A673 (cell line): ENCODE results near the gene B4GALNT1. TPM values are rescaled to one million over a fixed set of nuclear protein-coding genes. Genes with fewer than 3 reads are reported as not detected.
A peak's percentile ranks its signal among the peaks of the same experiment; 100 is the strongest.

Source experiments
- BruUV-seq: library from RNA; stranded (reverse); fragments of 400-500 nt; replicated peaks from 2 replicates; lab custom pipeline; 2021; lab: Mats Ljungman, UMichigan
- CTCF ChIA-PET: fragments of 300-600 bp; sonication (Branson Sonifier 250); formaldehyde crosslinking; loops from one replicate; lab custom pipeline; 2022; ENCODE audit warnings: antibody characterized with exemption; lab: Charles Lee
- POLR2A ChIA-PET: fragments of 300-600 bp; sonication (Branson Sonifier 250); formaldehyde crosslinking; loops from one replicate; lab custom pipeline; 2022; ENCODE audit warnings: antibody characterized with exemption; ENCODE audit not compliant: low non-redundant PET; lab: Charles Lee
- DNase-seq: peaks from one replicate; pipeline ENCODE4 v3.0.0-alpha.2; 2015; ENCODE audit warnings: low spot score
- H3K27ac ChIP-seq: fragments of 200-600 bp; sonication (generic); 2 replicates; pipeline ENCODE4 v1.5.1; 2016; ENCODE audit warnings: mixed run types, low read depth, mild to moderate bottlenecking, mixed read lengths, antibody characterized with exemption, low read length; ENCODE audit not compliant: poor library complexity, severe bottlenecking
- H3K27me3 ChIP-seq: fragments of 200-600 bp; sonication (generic); replicated peaks from 2 replicates; pipeline ENCODE4 v1.6.1; 2017; ENCODE audit warnings: mixed run types, low read depth, mild to moderate bottlenecking, mixed read lengths, antibody characterized with exemption, low read length; ENCODE audit not compliant: insufficient read depth, poor library complexity
- H3K36me3 ChIP-seq: fragments of 200-600 bp; sonication (generic); 2 replicates; pipeline ENCODE4 v1.6.1; 2016; ENCODE audit warnings: mixed run types, mild to moderate bottlenecking, mixed read lengths, antibody characterized with exemption, low read length; ENCODE audit not compliant: insufficient read depth, poor library complexity, severe bottlenecking
- H3K4me1 ChIP-seq: fragments of 200-600 bp; sonication (generic); 2 replicates; pipeline ENCODE4 v1.6.1; 2017; ENCODE audit warnings: mixed run types, mild to moderate bottlenecking, mixed read lengths, antibody characterized with exemption, low read length; ENCODE audit not compliant: insufficient read depth, poor library complexity, severe bottlenecking
- H3K4me3 ChIP-seq: fragments of 200-600 bp; sonication (generic); 2 replicates; pipeline ENCODE4 v1.5.1; 2016; ENCODE audit warnings: low read depth, mixed run types, mild to moderate bottlenecking, mixed read lengths, low read length; ENCODE audit not compliant: poor library complexity, severe bottlenecking
- H3K9me3 ChIP-seq: fragments of 200-600 bp; sonication (generic); 2 replicates; pipeline ENCODE4 v1.6.1; 2016; ENCODE audit warnings: mixed run types, low read depth, mild to moderate bottlenecking, mixed read lengths, antibody characterized with exemption, low read length; ENCODE audit not compliant: poor library complexity, severe bottlenecking
- CTCF ChIP-seq: fragments of 300-800, 200-600 bp; sonication (generic); conservative IDR thresholded peaks from 2 replicates; pipeline ENCODE4 v1.5.1; 2017; ENCODE audit warnings: low read depth, mild to moderate bottlenecking, antibody characterized with exemption, low read length, moderate library complexity, mixed read lengths
- EZH2 ChIP-seq: fragments of 200-600 bp; sonication (generic); IDR thresholded peaks from 2 replicates; pipeline ENCODE4 v1.6.1; 2017; ENCODE audit warnings: borderline replicate concordance, low read depth, mild to moderate bottlenecking, mixed read lengths, antibody characterized with exemption, low read length; ENCODE audit not compliant: poor library complexity, severe bottlenecking
- intact Hi-C: fragments of 100-400 bp; cut with micrococcal nuclease; formaldehyde crosslinking; loops from one replicate; pipeline ENCODE4 v1.10.0; 2022; ENCODE audit not compliant: unreplicated experiment
- total RNA-seq: library from RNA; stranded (reverse); gene quantifications from 2 replicates; pipeline ENCODE4 v1.2.3, GENCODE V29; 2021

Gene B4GALNT1
- total RNA-seq, 1 experiment from 2014 or later: 34.5 TPM

GRCh38 chr12:57603815-57604453 is 29.1 kb downstream of the B4GALNT1 start:
- Histone ChIP-seq H3K27me3 (no peaks in the 10 kb centered on the region), H3K4me1 (peaks cover 11% of the 10 kb centered on the region), H3K9me3 (no peaks in the 10 kb centered on the region), H3K27ac (peak overlapping the region; percentile 75), H3K4me3 (peak overlapping the region; percentile 92), H3K36me3 (peaks cover 6% of the 10 kb centered on the region)
- BruUV-seq: no TSS peak
- DNase-seq: no peak
- ChIA-PET CTCF (interaction anchor here (1.0 kb wide), 2 partner anchors 21 to 31 kb away, joined by 3 read pairs; no protein-coding TSS in a partner anchor), POLR2A (no interaction called here)
- TF ChIP-seq EZH2: no peak
- TF ChIP-seq CTCF: no peak
- intact Hi-C loops: no loop called here

- Histone ChIP-seq H3K27me3 (no peaks in the 10 kb centered on the region), H3K4me3 (no peak overlapping the region), H3K9me3 (no peaks in the 10 kb centered on the region), H3K36me3 (peaks cover 3% of the 10 kb centered on the region), H3K4me1 (peaks cover 11% of the 10 kb centered on the region), H3K27ac (no peak overlapping the region)
- intact Hi-C loops: no loop called here
- TF ChIP-seq EZH2 (no peak), CTCF (no peak)
- BruUV-seq: no TSS peak
- no peak for DNase-seq
- ChIA-PET CTCF (interaction anchor here (0.7 to 1.0 kb wide), 3 partner anchors 20 to 48 kb away, joined by 3 to 5 read pairs (median 3); no protein-coding TSS in a partner anchor), POLR2A (no interaction called here)
Measured at GRCh38 chr12:57603324-57603723, 29.7 kb downstream of the B4GALNT1 start.

- H3K4me1 ChIP-seq: peaks cover 11% of the 10 kb centered on the region
- TF ChIP-seq EZH2 (no peak), CTCF (no peak)
- ChIA-PET POLR2A (no interaction called here), CTCF (interaction anchor here (0.7 kb wide), 1 partner anchor 47 kb away, joined by 5 read pairs; no protein-coding TSS in a partner anchor)
- no peak for DNase-seq
- BruUV-seq: no TSS peak
- intact Hi-C loops: no loop called here
- H3K27me3 ChIP-seq: no peaks in the 10 kb centered on the region
- H3K36me3 ChIP-seq: peaks cover 3% of the 10 kb centered on the region
- H3K27ac ChIP-seq: no peak overlapping the region
- no peaks in the 10 kb centered on the region for H3K9me3 ChIP-seq
- H3K4me3 ChIP-seq: no peak overlapping the region
Measured at GRCh38 chr12:57602544-57602943, 30.5 kb downstream of the B4GALNT1 start.
